GM12892 (cell line): Measurements from ENCODE around the gene MRC1.

Experiments
- POLR2A ChIP-seq: IDR thresholded peaks from 2 replicates; pipeline ENCODE4 v1.6.1; 2011; ENCODE audit warnings: low read depth, low read length, control low read depth
- POLR2AphosphoS5 ChIP-seq: IDR thresholded peaks from 2 replicates; pipeline ENCODE4 v1.6.1; 2011; ENCODE audit warnings: low read depth, low read length, control low read depth

DNA sequence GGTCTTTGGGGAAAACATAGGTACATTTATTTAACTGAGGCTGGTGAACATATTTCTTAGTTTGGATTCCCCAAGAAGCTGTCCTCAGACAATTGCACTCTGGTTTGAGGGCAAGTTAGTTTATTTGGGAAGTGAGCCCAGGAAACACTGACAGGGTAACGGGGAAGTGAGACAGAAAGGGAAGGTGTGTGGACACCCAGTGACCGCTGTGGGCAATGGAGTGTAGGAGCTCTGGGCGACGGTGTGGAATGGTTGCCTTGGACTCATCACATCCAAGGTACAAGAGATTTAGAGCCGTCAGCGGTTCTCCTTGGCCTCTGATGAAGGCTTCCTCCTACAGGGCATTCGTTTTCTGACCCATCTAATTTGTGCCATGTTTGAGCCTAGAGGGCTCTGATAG, 7.1 kb downstream of the MRC1 start:
- no peak for TF ChIP-seq POLR2AphosphoS5
- TF ChIP-seq POLR2A = no peak
